PC-3 (cell line): ENCODE results near the gene PARD6A. TPM values are rescaled to one million over a fixed set of nuclear protein-coding genes. Genes with fewer than 3 reads are reported as not detected.

ENCODE experiments used
- ATAC-seq: fragments of 200-7000 bp; cut with Tn5 transposase; 2 replicates; pipeline ENCODE4 v1.9.1; 2020; ENCODE audit warnings: mild to moderate bottlenecking, moderate library complexity
- BruUV-seq: library from RNA; stranded (reverse); fragments of 400-500 nt; replicated peaks from 2 replicates; lab custom pipeline; 2021; lab: Mats Ljungman, UMichigan
- CTCF ChIA-PET: fragments of 300-600 bp; sonication (Branson Sonifier 250); formaldehyde crosslinking; loops from one replicate; lab custom pipeline; 2022; ENCODE audit warnings: antibody characterized with exemption; lab: Charles Lee
- POLR2A ChIA-PET: fragments of 300-600 bp; sonication (Branson Sonifier 250); formaldehyde crosslinking; loops from one replicate; lab custom pipeline; 2022; ENCODE audit warnings: antibody characterized with exemption; ENCODE audit not compliant: unreplicated experiment; lab: Charles Lee
- DNase-seq: peaks from one replicate; pipeline ENCODE4 v3.0.0-alpha.2; 2015
- H2AFZ ChIP-seq: fragments of 300-600 bp; sonication (generic); 2 replicates; pipeline ENCODE4 v1.6.0; 2016; ENCODE audit warnings: antibody characterized with exemption, low read length
- H3F3A ChIP-seq: fragments of 300-600 bp; sonication (generic); one replicate; pipeline ENCODE4 v1.6.0; 2017; ENCODE audit warnings: antibody characterized with exemption, low read length, control low read depth, mild to moderate bottlenecking; ENCODE audit not compliant: unreplicated experiment
- H3K27ac ChIP-seq: fragments of 300-600 bp; sonication (generic); 2 replicates; pipeline ENCODE4 v1.5.1; 2016; ENCODE audit warnings: mild to moderate bottlenecking, low read length
- H3K27me3 ChIP-seq: fragments of 300-600 bp; sonication (generic); 2 replicates; pipeline ENCODE4 v1.6.1; 2016; ENCODE audit warnings: low read length, mixed read lengths
- H3K36me3 ChIP-seq: fragments of 300-600 bp; sonication (generic); 2 replicates; pipeline ENCODE4 v1.6.1; 2016; ENCODE audit warnings: low read depth, mixed run types, low read length, mixed read lengths
- H3K4me1 ChIP-seq: fragments of 300-600 bp; sonication (generic); 2 replicates; pipeline ENCODE4 v1.5.1; 2016; ENCODE audit warnings: low read length; ENCODE audit not compliant: insufficient read depth
- H3K4me2 ChIP-seq: fragments of 300-600 bp; sonication (generic); 2 replicates; pipeline ENCODE4 v1.6.0; 2016; ENCODE audit warnings: low read length
- H3K4me3 ChIP-seq: fragments of 300-600 bp; sonication (generic); 2 replicates; pipeline ENCODE4 v1.5.1; 2016; ENCODE audit warnings: mild to moderate bottlenecking, low read length, mixed read lengths
- H3K79me2 ChIP-seq: fragments of 300-600 bp; sonication (generic); 2 replicates; pipeline ENCODE4 v1.6.1; 2017; ENCODE audit warnings: low read length, mixed read lengths
- H3K9ac ChIP-seq: fragments of 300-600 bp; sonication (generic); 2 replicates; pipeline ENCODE4 v1.6.0; 2016; ENCODE audit warnings: mild to moderate bottlenecking, low read length
- H3K9me2 ChIP-seq: fragments of 300-600 bp; sonication (generic); replicated peaks from 2 replicates; pipeline ENCODE4 v1.6.1; 2016; ENCODE audit warnings: mixed run types, low read length, mixed read lengths
- H3K9me3 ChIP-seq: fragments of 300-600 bp; sonication (generic); 2 replicates; pipeline ENCODE4 v1.6.1; 2016; ENCODE audit warnings: low read length, mixed read lengths
- H4K20me1 ChIP-seq: fragments of 300-600 bp; sonication (generic); 2 replicates; pipeline ENCODE4 v1.6.1; 2016; ENCODE audit warnings: low read length, mixed read lengths
- EZH2 ChIP-seq: fragments of 300-600 bp; sonication (generic); IDR thresholded peaks from one replicate; pipeline ENCODE4 v1.6.1; 2017; ENCODE audit warnings: antibody characterized with exemption, mild to moderate bottlenecking, low read length; ENCODE audit not compliant: unreplicated experiment
- EZH2phosphoT487 ChIP-seq: fragments of 300-600 bp; sonication (generic); IDR thresholded peaks from 2 replicates; pipeline ENCODE4 v1.6.1; 2018; ENCODE audit warnings: mild to moderate bottlenecking, antibody characterized with exemption, low read length, borderline replicate concordance
- intact Hi-C: fragments of 100-400 bp; cut with micrococcal nuclease; formaldehyde crosslinking; loops from 2 replicates; pipeline ENCODE4 v1.9.0; 2023
- total RNA-seq: library from RNA; depleted of rRNA; stranded (reverse); fragments of >200 nt; gene quantifications from 2 replicates; pipeline ENCODE4 v1.2.3, GENCODE V29; 2014
- TF ChIP-seq, protein P1 (sequence below): fragments of 300-600 bp; sonication (generic); conservative IDR thresholded peaks from 2 replicates; pipeline ENCODE4 v1.5.1; 2017; ENCODE audit warnings: antibody characterized with exemption, low read depth, mild to moderate bottlenecking, low read length

Gene PARD6A
- total RNA-seq, 1 experiment from 2014 or later = 15.1 TPM

GRCh38 chr16:67666032-67666551 lies 5.3 kb downstream of the PARD6A start:
- no peaks in the 10 kb centered on the region for H3K27me3 ChIP-seq
- peak; percentile 37 for ATAC-seq
- no TSS peak for BruUV-seq
- peak overlapping the region; percentile 52; the same call in 1 of the 2 replicates for H3K9ac ChIP-seq
- H3K9me3 ChIP-seq = no peaks in the 10 kb centered on the region
- H3K36me3 ChIP-seq = no peaks in the 10 kb centered on the region
- no peaks in the 10 kb centered on the region; the same call in 1 of the 2 replicates for H3K4me1 ChIP-seq
- TF ChIP-seq, protein P1, sequence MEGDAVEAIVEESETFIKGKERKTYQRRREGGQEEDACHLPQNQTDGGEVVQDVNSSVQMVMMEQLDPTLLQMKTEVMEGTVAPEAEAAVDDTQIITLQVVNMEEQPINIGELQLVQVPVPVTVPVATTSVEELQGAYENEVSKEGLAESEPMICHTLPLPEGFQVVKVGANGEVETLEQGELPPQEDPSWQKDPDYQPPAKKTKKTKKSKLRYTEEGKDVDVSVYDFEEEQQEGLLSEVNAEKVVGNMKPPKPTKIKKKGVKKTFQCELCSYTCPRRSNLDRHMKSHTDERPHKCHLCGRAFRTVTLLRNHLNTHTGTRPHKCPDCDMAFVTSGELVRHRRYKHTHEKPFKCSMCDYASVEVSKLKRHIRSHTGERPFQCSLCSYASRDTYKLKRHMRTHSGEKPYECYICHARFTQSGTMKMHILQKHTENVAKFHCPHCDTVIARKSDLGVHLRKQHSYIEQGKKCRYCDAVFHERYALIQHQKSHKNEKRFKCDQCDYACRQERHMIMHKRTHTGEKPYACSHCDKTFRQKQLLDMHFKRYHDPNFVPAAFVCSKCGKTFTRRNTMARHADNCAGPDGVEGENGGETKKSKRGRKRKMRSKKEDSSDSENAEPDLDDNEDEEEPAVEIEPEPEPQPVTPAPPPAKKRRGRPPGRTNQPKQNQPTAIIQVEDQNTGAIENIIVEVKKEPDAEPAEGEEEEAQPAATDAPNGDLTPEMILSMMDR = no peak
- TF ChIP-seq EZH2phosphoT487 (no peak), EZH2 (no peak)
- CTCF ChIA-PET = no interaction called here
- DNase-seq = no peak
- POLR2A ChIA-PET = no interaction called here
- no peaks in the 10 kb centered on the region for H3K79me2 ChIP-seq
- no peaks in the 10 kb centered on the region for H3F3A ChIP-seq
- H4K20me1 ChIP-seq = no peaks in the 10 kb centered on the region
- intact Hi-C loops = no loop called here
- peak overlapping the region; percentile 68 for H3K4me3 ChIP-seq
- peak overlapping the region; percentile 90 for H3K4me2 ChIP-seq
- H3K9me2 ChIP-seq = no peaks in the 10 kb centered on the region
- H3K27ac ChIP-seq = no peak overlapping the region
- H2AFZ ChIP-seq = peak overlapping the region; percentile 73

DNA sequence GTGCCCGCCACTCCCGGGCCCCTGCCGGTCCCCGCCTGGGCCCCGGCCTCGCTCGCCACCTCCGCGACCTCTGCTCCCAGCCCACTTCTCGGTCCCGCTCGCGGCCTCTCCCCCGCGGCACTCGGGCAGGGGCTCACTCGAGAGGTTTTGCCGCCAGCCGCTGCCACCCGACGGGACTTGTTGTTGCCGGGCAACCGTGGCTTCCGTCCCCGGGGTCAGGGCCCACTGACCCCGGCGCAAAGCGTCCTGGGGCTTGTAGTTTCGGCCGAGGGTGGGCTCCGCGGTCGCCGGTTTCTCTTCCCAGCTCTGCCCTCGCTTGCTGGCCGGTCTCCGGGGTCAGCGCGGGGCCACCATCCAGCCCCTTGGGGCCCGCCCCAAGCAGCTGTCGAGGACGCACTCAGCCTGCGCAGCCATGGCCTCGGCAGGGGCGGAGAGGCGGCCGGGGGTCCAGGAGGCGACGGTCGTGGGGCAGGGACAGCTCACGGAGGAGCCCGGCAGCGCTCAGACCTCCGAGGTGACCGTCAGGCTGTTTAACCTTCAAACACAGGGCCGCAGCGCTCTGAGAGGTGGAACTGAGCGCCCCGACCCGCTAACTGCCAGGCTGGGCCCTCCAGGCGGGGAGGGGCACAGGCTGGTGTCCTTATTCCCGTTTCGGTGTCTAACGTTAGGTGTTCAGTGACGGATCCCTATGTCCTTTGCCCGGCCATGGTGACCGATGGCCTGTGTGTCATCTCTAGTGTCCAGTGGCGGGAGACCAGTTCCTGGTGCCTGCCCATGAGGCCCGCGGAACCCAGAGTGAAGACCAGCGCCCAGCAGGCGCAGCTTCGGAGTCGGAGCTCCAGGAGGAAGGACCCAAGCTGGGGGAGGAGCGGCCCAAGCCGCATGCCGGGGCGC lies 6.0 kb downstream of the PARD6A start, which contains the start of the genes C16orf86 and ENKD1:
Gene C16orf86 (plus strand): TSS at position 256 of the 894 bp plus-strand sequence. CDS start 157 bp downstream, at position 413.
Gene ENKD1 (minus strand): TSS at position 192 of the 894 bp plus-strand sequence. CDS start 308 bp downstream, outside the sequence.
- no peaks in the 10 kb centered on the region for H3K9me2 ChIP-seq
- H3K9ac ChIP-seq = peak within 1 kb of the TSS; percentile 52; the same call in 1 of the 2 replicates
- H2AFZ ChIP-seq = peak within 1 kb of the TSS; percentile 73
- no peaks in the 10 kb centered on the region for H3K79me2 ChIP-seq
- no peaks in the 10 kb centered on the region for H3K36me3 ChIP-seq
- BruUV-seq = no TSS peak
- TF ChIP-seq EZH2 (no peak), EZH2phosphoT487 (no peak)
- TF ChIP-seq, protein P1 = no peak
- peak within 1 kb of the TSS; percentile 68 for H3K4me3 ChIP-seq
- no peaks in the 10 kb centered on the region for H3F3A ChIP-seq
- H3K27me3 ChIP-seq = no peaks in the 10 kb centered on the region
- H3K27ac ChIP-seq = no peak within 1 kb of the TSS
- DNase-seq (peak; percentile 46), ATAC-seq (peak; percentile 61)
- intact Hi-C loops = no loop called here
- CTCF ChIA-PET = interaction anchor here (1.3 kb wide), 1 partner anchor 146 kb away, joined by 5 read pairs; no protein-coding TSS in a partner anchor
- H3K4me2 ChIP-seq = peak within 1 kb of the TSS; percentile 90
- no peaks in the 10 kb centered on the region; the same call in 1 of the 2 replicates for H3K4me1 ChIP-seq
- H3K9me3 ChIP-seq = no peaks in the 10 kb centered on the region
- POLR2A ChIA-PET = no interaction called here
- no peaks in the 10 kb centered on the region for H4K20me1 ChIP-seq
